CD4-positive, alpha-beta T cell treated with Interleukin-6 at 100 ng/mL for 8 hours (primary cell): ENCODE measurements around the gene COL2A1.

Source experiments
- DNase-seq: peaks from one replicate; pipeline ENCODE4 v3.0.0-alpha.2; 2020; ENCODE audit warnings: mixed read lengths, low spot score

Gene COL2A1

GRCh38 chr12:47989666-47990065, 14.6 kb downstream of the COL2A1 start:
- no peak for DNase-seq

- no peak for DNase-seq
Observed at GRCh38 chr12:47989023-47989417, 15.3 kb downstream of the COL2A1 start.

- DNase-seq, result no peak
Observed at GRCh38 chr12:47988073-47989022, 15.9 kb downstream of the COL2A1 start.

GRCh38 chr12:47987411-47988072, 16.7 kb downstream of the COL2A1 start:
- no peak for DNase-seq

GRCh38 chr12:47986832-47987231, 17.4 kb downstream of the COL2A1 start:
- DNase-seq, result no peak

GRCh38 chr12:47986291-47986660, 18.0 kb downstream of the COL2A1 start:
- DNase-seq, result no peak

GRCh38 chr12:47985596-47986290, 18.5 kb downstream of the COL2A1 start:
- no peak for DNase-seq

GRCh38 chr12:47984331-47984801, 19.9 kb downstream of the COL2A1 start:
- DNase-seq, result no peak

- no peak for DNase-seq
Observed at GRCh38 chr12:47983541-47984115, 20.6 kb downstream of the COL2A1 start.

GRCh38 chr12:47982770-47983169, 21.5 kb downstream of the COL2A1 start:
- DNase-seq, result no peak

GRCh38 chr12:47982311-47982710, 22.0 kb downstream of the COL2A1 start:
- DNase-seq, result no peak

GRCh38 chr12:47981496-47982260, 22.6 kb downstream of the COL2A1 start:
- no peak for DNase-seq

- no peak for DNase-seq
Observed at GRCh38 chr12:47980779-47981495, 23.3 kb downstream of the COL2A1 start.

- no peak for DNase-seq
Observed at GRCh38 chr12:47980197-47980596, 24.1 kb downstream of the COL2A1 start.

- DNase-seq, result no peak
Observed at GRCh38 chr12:47979686-47980085, 24.6 kb downstream of the COL2A1 start.

- DNase-seq, result no peak
Observed at GRCh38 chr12:47979166-47979565, 25.1 kb downstream of the COL2A1 start.

- no peak for DNase-seq
Observed at GRCh38 chr12:47978598-47978873, 25.7 kb downstream of the COL2A1 start.

- DNase-seq, result no peak
Observed at GRCh38 chr12:47977772-47978597, 26.3 kb downstream of the COL2A1 start.

- DNase-seq, result no peak
Observed at GRCh38 chr12:47977046-47977771, 27.1 kb downstream of the COL2A1 start.
